ENCODE results near the gene EGLN3. TPM values are rescaled to one million over a fixed set of nuclear protein-coding genes. Genes with fewer than 3 reads are reported as not detected.

Gene EGLN3
- total RNA-seq, 4 donors from 2014 or later = 11.4 to 35.1 (median 25.0) TPM

- no peak for DNase-seq
- intact Hi-C loops (cut with DNase I) = no loop called here
- Histone ChIP-seq H3K4me1 (no peaks in the 10 kb centered on the region), H3K4me3 (no peak overlapping the region), H3K27ac (no peak overlapping the region), H3K27me3 (no peaks in the 10 kb centered on the region), H3K9me3 (no peaks in the 10 kb centered on the region), H3K36me3 (no peaks in the 10 kb centered on the region)
- TF ChIP-seq, protein P1, sequence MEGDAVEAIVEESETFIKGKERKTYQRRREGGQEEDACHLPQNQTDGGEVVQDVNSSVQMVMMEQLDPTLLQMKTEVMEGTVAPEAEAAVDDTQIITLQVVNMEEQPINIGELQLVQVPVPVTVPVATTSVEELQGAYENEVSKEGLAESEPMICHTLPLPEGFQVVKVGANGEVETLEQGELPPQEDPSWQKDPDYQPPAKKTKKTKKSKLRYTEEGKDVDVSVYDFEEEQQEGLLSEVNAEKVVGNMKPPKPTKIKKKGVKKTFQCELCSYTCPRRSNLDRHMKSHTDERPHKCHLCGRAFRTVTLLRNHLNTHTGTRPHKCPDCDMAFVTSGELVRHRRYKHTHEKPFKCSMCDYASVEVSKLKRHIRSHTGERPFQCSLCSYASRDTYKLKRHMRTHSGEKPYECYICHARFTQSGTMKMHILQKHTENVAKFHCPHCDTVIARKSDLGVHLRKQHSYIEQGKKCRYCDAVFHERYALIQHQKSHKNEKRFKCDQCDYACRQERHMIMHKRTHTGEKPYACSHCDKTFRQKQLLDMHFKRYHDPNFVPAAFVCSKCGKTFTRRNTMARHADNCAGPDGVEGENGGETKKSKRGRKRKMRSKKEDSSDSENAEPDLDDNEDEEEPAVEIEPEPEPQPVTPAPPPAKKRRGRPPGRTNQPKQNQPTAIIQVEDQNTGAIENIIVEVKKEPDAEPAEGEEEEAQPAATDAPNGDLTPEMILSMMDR (IDR thresholded peaks at IDR 0.05) = no peak
- no peak for TF ChIP-seq POLR2A (IDR thresholded peaks at IDR 0.05)
- WGBS, 2 donors = 85 to 88% methylated on average over 6 of the region's 6 CpGs
Observed at GRCh38 chr14:33911046-33911445, 39.8 kb downstream of the EGLN3 start.

DNA sequence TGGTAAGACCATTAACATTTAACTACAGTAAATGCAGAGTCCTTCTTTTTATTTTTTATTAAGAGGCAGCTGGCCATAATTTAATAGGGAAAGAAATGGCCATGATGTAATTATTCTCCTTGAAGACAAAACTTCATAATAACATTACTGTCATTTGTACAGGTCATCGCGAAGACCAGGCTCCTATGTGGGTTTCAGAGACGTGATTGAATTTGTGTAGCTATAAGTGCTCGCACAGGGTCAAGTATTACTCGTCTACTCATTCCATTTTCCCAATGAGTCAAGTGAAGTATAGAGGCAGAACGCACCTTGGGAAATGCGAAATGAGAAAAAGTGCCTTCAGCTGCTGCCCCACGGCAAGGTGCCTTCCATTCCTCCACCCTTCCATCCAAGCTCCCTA lies 40.4 kb downstream of the EGLN3 start:
- TF ChIP-seq POLR2A (IDR thresholded peaks at IDR 0.05) = no peak
- TF ChIP-seq, protein P1 (IDR thresholded peaks at IDR 0.05) = no peak
- no peak overlapping the region for H3K27ac ChIP-seq
- intact Hi-C loops (cut with DNase I) = no loop called here
- no peaks in the 10 kb centered on the region for H3K27me3 ChIP-seq
- no peak overlapping the region for H3K4me3 ChIP-seq
- DNase-seq = no peak
- H3K9me3 ChIP-seq = no peaks in the 10 kb centered on the region
- no peaks in the 10 kb centered on the region for H3K36me3 ChIP-seq
- H3K4me1 ChIP-seq = no peaks in the 10 kb centered on the region
- WGBS, 2 donors = 93 to 94% methylated on average over 8 of the region's 8 CpGs

DNA sequence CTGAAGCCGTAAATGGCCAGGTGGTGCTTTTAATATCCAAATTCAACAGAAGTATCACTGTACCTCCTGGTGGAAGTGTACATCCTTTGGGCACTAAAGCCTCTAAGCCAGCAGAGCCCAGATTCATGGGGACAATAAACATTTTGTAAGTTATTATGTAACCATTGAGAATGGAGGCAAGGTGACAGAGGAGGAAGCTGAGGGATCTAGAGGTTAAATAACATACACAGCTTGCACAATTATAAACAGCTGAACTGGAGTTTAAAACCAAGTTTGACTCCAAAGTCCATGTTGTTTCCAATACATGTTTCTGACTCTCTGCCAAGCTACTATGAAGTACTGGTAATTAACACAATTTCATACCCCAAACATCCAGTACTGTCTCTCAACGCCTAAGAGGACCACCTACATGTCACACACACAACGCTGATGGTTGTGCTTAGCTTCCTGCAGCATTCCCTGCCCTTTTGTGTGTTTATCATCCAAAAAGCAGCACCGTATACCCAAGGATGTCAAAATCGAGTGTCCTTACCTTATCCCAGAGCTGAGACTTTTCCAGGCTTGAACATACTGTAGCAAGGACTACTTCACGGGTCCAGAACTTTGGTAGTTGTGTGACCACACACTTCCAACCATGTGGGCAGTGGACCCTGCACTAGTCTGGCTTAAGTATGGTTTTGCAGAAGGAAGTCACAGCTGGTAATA lies 41.3 kb downstream of the EGLN3 start:
- intact Hi-C loops (cut with DNase I) = no loop called here
- no peaks in the 10 kb centered on the region for H3K9me3 ChIP-seq
- H3K4me3 ChIP-seq = no peak overlapping the region
- no peaks in the 10 kb centered on the region for H3K4me1 ChIP-seq
- no peaks in the 10 kb centered on the region for H3K27me3 ChIP-seq
- TF ChIP-seq, protein P1 (IDR thresholded peaks at IDR 0.05) = no peak
- TF ChIP-seq POLR2A (IDR thresholded peaks at IDR 0.05) = no peak
- H3K36me3 ChIP-seq = no peaks in the 10 kb centered on the region
- DNase-seq = no peak
- WGBS, 2 donors = 82 to 87% methylated on average over 6 of the region's 6 CpGs
- H3K27ac ChIP-seq = no peak overlapping the region

- no peak for DNase-seq
- Histone ChIP-seq H3K4me3 (no peak overlapping the region), H3K27ac (no peak overlapping the region), H3K9me3 (no peaks in the 10 kb centered on the region), H3K36me3 (no peaks in the 10 kb centered on the region), H3K27me3 (no peaks in the 10 kb centered on the region), H3K4me1 (no peaks in the 10 kb centered on the region)
- TF ChIP-seq, protein P1 (IDR thresholded peaks at IDR 0.05) = no peak
- no peak for TF ChIP-seq POLR2A (IDR thresholded peaks at IDR 0.05)
- intact Hi-C loops (cut with DNase I) = no loop called here
- WGBS, 2 donors = 84 to 86% methylated on average over 10 to 13 of the region's 13 CpGs
Observed at GRCh38 chr14:33908540-33909223, 42.2 kb downstream of the EGLN3 start.

DNA sequence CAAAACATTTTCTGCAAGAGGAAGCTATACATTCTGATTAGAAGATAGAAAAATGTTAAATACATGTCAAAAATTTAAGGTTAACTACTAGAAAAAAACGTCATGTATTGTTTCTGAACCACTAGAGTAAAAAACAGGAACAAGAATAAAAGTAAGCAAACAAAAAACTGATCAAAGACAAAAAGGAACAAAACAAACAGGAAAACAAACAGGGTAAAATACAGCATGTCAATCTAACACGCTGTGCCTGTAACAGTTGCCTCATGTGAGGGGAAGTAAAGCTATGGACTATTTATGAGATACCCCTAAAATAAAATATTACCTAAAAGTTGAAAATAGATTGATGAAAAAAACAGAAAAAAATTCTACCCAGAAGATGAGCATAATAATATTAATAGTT lies 43.9 kb downstream of the EGLN3 start:
- Histone ChIP-seq H3K9me3 (no peaks in the 10 kb centered on the region), H3K4me3 (no peak overlapping the region), H3K36me3 (no peaks in the 10 kb centered on the region), H3K27ac (no peak overlapping the region), H3K4me1 (no peaks in the 10 kb centered on the region), H3K27me3 (no peaks in the 10 kb centered on the region)
- 45 to 55% methylated on average over 2 of the region's 2 CpGs for WGBS, 2 donors
- intact Hi-C loops (cut with DNase I) = no loop called here
- no peak for DNase-seq
- TF ChIP-seq, protein P1 (IDR thresholded peaks at IDR 0.05) = no peak
- no peak for TF ChIP-seq POLR2A (IDR thresholded peaks at IDR 0.05)
